AG09309 (cell line): Measurements from ENCODE around the gene ACO2.
A peak's percentile ranks its signal among the peaks of the same experiment; 100 is the strongest.

Experiments used
- DNase-seq: peaks from one replicate; pipeline ENCODE4 v3.0.0-alpha.2; 2010; ENCODE audit warnings: low read depth
- H3K4me3 ChIP-seq: 2 replicates; pipeline ENCODE4 v1.5.1; 2011; ENCODE audit warnings: mild to moderate bottlenecking, low read depth, low read length, moderate library complexity; ENCODE audit not compliant: control insufficient read depth
- TF ChIP-seq, protein P1 (sequence below): IDR thresholded peaks from 2 replicates; pipeline ENCODE4 v1.5.1; 2011; ENCODE audit warnings: mild to moderate bottlenecking, low read depth, low read length, inconsistent platforms; ENCODE audit not compliant: insufficient read depth, control insufficient read depth; ENCODE audit errors: missing control alignments

The ACO2 gene

DNA sequence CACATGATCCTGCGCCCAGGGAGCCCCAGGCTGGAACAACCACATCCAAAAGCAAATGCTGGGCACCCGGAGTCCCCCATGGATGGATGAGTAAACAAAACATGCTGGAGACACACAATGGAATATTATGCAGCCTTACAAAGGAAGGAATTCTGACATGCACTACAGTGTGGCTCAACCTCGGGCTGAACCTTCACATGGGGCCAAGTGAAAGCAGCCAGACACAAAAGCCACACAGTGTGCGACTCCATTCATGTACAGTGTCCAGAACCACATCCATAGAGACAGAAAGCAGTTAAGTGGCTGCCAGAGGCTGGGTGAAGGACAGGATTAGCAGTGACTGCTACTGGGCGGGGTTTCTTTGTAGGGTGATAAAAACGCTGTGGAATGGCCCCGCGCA lies 65.3 kb downstream of the ACO2 start:
- H3K4me3 ChIP-seq, result no peak overlapping the region
- DNase-seq, result no peak
- TF ChIP-seq, protein P1, sequence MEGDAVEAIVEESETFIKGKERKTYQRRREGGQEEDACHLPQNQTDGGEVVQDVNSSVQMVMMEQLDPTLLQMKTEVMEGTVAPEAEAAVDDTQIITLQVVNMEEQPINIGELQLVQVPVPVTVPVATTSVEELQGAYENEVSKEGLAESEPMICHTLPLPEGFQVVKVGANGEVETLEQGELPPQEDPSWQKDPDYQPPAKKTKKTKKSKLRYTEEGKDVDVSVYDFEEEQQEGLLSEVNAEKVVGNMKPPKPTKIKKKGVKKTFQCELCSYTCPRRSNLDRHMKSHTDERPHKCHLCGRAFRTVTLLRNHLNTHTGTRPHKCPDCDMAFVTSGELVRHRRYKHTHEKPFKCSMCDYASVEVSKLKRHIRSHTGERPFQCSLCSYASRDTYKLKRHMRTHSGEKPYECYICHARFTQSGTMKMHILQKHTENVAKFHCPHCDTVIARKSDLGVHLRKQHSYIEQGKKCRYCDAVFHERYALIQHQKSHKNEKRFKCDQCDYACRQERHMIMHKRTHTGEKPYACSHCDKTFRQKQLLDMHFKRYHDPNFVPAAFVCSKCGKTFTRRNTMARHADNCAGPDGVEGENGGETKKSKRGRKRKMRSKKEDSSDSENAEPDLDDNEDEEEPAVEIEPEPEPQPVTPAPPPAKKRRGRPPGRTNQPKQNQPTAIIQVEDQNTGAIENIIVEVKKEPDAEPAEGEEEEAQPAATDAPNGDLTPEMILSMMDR, result no peak

DNA sequence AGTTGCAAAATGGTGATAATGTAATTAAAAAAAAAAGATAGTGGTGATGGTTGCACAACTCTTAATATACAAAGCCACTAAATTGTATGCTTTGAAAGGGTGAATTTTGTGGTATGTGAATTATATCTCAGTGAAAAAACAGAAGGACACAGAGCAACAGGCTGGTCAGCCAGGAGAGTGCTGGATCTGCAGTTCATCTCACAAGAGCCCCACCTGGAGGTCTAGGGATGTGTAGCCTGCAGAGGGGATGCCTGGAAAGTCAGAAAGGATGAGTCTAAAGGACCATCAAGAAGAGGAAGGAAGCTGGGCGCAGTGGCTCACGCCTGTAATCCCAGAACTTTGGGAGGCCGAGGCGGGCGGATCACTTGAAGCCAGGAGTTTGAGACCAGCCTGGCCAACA lies 66.3 kb downstream of the ACO2 start:
- no peak for DNase-seq
- TF ChIP-seq, protein P1, result peak; percentile 22
- H3K4me3 ChIP-seq, result no peak overlapping the region

DNA sequence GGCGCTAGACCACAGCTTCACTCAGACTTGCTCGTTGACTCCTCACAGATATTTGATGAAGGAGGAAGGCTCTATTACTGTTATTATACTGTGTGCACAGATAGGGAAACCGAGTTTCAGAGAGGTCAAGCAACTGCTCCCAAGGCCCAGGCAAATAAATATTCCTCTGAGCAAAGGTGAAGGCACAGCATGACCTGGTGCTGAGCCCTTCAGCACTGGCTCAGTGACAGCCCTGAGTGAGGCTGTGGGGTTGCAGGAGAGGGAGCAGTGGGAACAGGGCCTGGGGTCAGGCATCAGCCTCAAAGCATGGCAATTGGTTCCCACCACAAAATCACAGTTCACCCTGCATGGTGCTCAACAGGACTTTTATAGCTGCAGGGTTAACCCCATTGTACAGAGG lies 68.3 kb downstream of the ACO2 start:
- TF ChIP-seq, protein P1, result no peak
- DNase-seq, result no peak
- H3K4me3 ChIP-seq, result no peak overlapping the region

DNA sequence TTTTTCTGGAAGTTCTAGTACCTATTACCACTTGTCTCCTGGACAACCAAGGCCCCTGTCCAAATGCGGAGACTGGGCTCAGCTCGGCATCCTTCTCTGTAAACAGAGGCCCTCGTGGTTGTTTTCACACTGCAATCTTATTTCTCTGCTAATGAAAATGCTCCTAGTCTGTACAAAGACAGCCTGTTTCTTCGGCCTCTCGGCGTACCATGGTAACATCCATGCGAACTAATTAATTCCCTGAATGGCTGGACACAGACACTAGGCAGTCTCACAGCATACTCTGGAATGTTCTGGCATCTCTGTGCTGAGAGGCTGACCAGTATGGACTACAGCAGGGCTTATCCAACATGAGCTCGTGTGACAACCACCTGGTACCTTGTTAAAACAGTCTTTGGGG lies 69.7 kb downstream of the ACO2 start:
- TF ChIP-seq, protein P1, result no peak
- no peak overlapping the region for H3K4me3 ChIP-seq
- no peak for DNase-seq

DNA sequence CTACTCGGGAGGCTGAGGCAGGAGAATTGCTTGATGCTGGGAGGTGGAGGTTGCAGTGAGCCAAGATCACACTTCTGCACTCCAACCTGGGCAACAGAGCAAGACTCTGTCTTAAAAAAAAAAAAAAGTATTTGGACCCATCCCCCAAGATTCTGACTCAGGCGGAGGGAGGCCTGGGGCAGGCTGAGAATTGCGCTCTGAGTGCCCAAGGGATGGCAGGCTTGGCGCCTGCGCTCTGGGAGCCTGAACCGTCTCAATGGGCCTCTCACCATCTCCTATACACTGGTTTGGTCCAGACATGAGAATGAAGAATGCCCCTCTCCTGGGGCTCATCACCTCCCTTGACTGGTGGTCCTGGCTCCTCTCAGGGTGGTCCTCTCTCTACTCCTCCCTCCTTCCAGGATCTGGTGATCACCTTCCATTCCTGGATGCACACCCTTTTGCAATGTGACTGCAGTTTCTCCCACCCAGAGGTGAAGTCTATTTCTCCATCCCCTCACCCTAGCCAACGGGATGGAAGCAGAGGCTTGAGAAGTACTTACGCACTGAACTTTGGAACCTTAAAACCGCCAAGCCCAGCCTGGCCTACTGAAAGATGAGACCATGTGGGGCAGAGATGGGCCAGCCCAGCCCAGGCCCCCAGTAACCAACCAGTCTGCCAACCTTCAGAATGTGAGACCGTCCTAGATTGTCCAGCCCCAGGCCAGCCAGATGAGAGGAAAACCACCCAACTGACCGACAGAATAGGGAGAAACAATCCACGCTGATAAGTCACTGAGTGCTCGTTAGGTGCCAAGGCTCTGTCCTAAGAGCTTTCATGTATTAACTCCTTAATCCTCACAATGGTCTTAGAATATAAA lies 70.5 kb downstream of the ACO2 start:
- TF ChIP-seq, protein P1, result no peak
- DNase-seq, result no peak
- H3K4me3 ChIP-seq, result no peak overlapping the region

DNA sequence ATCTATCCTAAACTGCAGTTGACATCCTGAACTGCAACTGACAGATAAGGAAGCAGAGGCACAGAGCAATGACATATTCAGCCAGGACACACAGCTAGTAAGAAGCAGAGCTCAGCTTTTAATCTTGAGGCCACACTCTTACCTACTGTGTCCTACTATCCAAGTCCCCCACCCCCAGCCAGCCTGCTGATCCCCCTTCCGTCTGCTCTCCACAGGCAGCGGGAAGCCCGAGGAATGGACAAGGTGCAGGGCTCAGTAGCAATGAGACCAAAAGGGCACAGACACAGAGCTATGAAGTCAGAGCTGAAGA lies 71.0 kb downstream of the ACO2 start:
- TF ChIP-seq, protein P1, result no peak
- H3K4me3 ChIP-seq, result no peak overlapping the region
- DNase-seq, result no peak
